Heart right ventricle (tissue), 16 donors: Measurements from ENCODE around the gene DNASE1L1. TPM values are rescaled to one million over a fixed set of nuclear protein-coding genes. Genes with fewer than 3 reads are reported as not detected.
"Not testable (repeated sequence)": the region's sequence is repeated elsewhere in the genome, so short reads cannot be mapped to it uniquely, and the experiment has no call there.

Experiments used
- ATAC-seq, 8 donors: fragments of 200-7000 bp; cut with Tn5 transposase; one replicate each; pipeline ENCODE4 v1.9.1; 2020; ENCODE audit warnings: mild to moderate bottlenecking in 8 of 8, moderate library complexity in 8 of 8, moderate number of reproducible peaks in 1 of 8
- DNase-seq, 2 donors: peaks; one replicate each; pipeline ENCODE4 v3.0.0-alpha.2; 2020
- H3K27ac ChIP-seq, 10 donors: fragments of 200-600 bp; sonication (generic) in 2 of 10; one replicate each; pipeline versions ENCODE4 v1.5.0 to v1.8.0; 2020 to 2022; ENCODE audit warnings: mild to moderate bottlenecking in 3 of 10
- H3K27me3 ChIP-seq, 7 donors: fragments of 200-600 bp; one replicate each; pipeline ENCODE4 v1.8.0; 2021 to 2022; ENCODE audit warnings: mild to moderate bottlenecking in 2 of 7
- H3K36me3 ChIP-seq, 9 donors: fragments of 200-600 bp; sonication (generic) in 1 of 9; one replicate each; pipeline versions ENCODE4 v1.5.0 to v1.8.0; 2020 to 2022; ENCODE audit warnings: mild to moderate bottlenecking in 2 of 9
- H3K4me1 ChIP-seq, 9 donors: fragments of 200-600 bp; sonication (generic) in 1 of 9; one replicate each; pipeline versions ENCODE4 v1.5.0 to v1.8.0; 2020 to 2022; ENCODE audit warnings: mild to moderate bottlenecking in 4 of 9
- H3K4me3 ChIP-seq, 10 donors: fragments of 200-600 bp; sonication (generic) in 2 of 10; one replicate each; pipeline versions ENCODE4 v1.5.0 to v1.8.0; 2020 to 2022; ENCODE audit warnings: mild to moderate bottlenecking in 7 of 10, moderate library complexity in 2 of 10
- H3K9me3 ChIP-seq, 11 donors: fragments of 200-600 bp in 10 of 11; sonication (generic) in 2 of 11; one replicate each; pipeline versions ENCODE4 v1.5.0 to v1.8.0; 2013 to 2022; ENCODE audit warnings: mild to moderate bottlenecking in 2 of 11, control low read depth in 1 of 11, moderate library complexity in 1 of 11
- WGBS, 2 donors: extraction: QIAGEN DNeasy Blood & Tissue Kit; methylation state at CpG; one replicate each; pipeline ENCODE4 v1.1.7; 2013; ENCODE audit warnings: inconsistent platforms in 1 of 2; 5-methylcytosine and 5-hydroxymethylcytosine counted together
- intact Hi-C, 10 donors: fragments of 100-400 bp; cut with DNase I; formaldehyde crosslinking; loops; one replicate each; pipeline versions ENCODE4 v1.11.1 to v1.14.2; 2022
- polyA plus RNA-seq, 2 donors: library from polyadenylated mRNA; stranded (reverse); fragments of 200-250 nt; gene quantifications; one replicate each; pipeline ENCODE4 v1.2.3, GENCODE V29; 2013
- total RNA-seq, 10 donors: library from RNA; stranded (reverse); fragmentation: NEBNext Ultra II Directional in 3 of 10; extraction: Animal tissue kit (Norgen Biotek cat#: 25700) in 3 of 10; gene quantifications; one replicate each; pipeline versions ENCODE4 v1.2.1 to v1.2.4, GENCODE V29; 2021 to 2023
- TF ChIP-seq, protein P1 (sequence below), 9 donors: fragments of 200-600 bp; sonication (generic) in 2 of 9; IDR thresholded peaks; one replicate each; pipeline versions ENCODE4 v1.5.0 to v1.8.0; 2021 to 2022; ENCODE audit warnings: antibody characterized with exemption in 9 of 9, mild to moderate bottlenecking in 5 of 9, moderate library complexity in 1 of 9
- donor health status: Arrhythmogenic right ventricular cardiomyopathy.
- donor health status: ischemic (EF 13 %, LVEDD 7.1; RV severe dilation, severe dysfunction).
- donor health status: healthy with polysubstance abuse.
- donor health status: DM: no; HTN: yes; CAD: no.
- donor health status: DM: no; HTN: no; CAD: no.
- donor health status: ischemic (EF 25% LVEDD 6.9; RV normal size, moderate dysfunction).
- donor health status: ischemic (EF 25% LVEDD 5.7; RV mildly dilated, moderate dysfunction).
- donor health status: healthy.
- donor health status: DM: yes; HTN: yes; CAD: no.
- donor health status: Ischemic cardiomyopathy.
- donor health status: ischemic (EF 35%, LVEDD 5.7; RV mildly dilated, moderate dysfunction).
- donor health status: nonischemic (EF 11% LVEDD 7.7; RV severe dilation, severe dysfunction).
- donor health status: DM: yes; HTN: yes; CAD: no.
- donor health status: PGD.
- donor health status: ischemic (EF 29% LVEDD 5.4; RV normal size, mild dysfunction).
- donor health status: nonischemic (EF 23%, LVEDD 6.1; RV moderate dilation, normal function).

Gene DNASE1L1
- total and polyA plus RNA-seq, 12 donors = 27.2 to 57.1 (median 46.9) TPM

DNA sequence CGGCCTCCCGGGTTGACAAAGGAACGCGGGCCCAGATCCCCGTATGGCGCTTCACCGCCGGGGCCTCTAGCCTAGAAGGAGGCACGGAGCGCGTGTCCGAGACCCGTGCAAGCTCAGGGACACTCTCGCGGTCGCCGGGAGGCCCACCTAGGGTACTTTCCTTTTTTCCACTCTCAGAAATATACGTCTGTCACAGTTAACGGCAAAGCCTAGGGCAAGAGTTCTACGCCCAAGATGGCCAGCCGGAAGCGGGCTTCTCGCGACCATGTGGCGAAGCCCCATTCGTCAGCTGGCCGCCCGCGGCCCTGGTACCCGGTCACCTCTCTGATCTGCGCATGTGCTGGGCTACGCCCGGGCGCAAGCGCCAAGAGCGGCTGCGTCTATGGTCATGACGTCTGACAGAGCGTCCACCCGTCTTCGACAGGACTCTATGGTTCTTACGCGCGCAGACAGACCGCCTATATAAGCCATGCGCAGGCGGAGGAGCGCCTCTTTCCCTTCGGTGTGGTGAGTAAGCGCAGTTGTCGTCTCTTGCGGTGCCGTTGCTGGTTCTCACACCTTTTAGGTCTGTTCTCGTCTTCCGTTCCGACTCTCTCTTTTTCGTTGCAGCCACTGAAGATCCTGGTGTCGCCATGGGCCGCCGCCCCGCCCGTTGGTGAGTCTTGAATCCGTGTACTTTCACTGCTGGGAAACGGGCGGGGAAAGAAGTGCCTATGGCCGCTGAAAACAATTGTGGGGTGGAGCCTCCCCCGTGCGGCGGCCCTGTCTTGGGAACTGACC is 11.0 kb downstream of the DNASE1L1 start, which contains the start of gene RPL10:
Gene RPL10, plus strand, starts transcription at position 490 of the 780 bp plus-strand sequence. Its CDS starts 143 bp downstream, at position 633.
- H3K4me3 ChIP-seq = peak within 1 kb of the TSS; percentile 66 to 97 (median 78)
- ATAC-seq (peak; percentile 88 to 97 (median 94)), DNase-seq (peak; percentile 93)
- WGBS, 2 donors = 0 to 1% methylated on average over 58 to 69 of the region's 69 CpGs
- H3K36me3 ChIP-seq = peaks cover 0 to 35% (median 12%) of the 10 kb centered on the region in 9 donors
- intact Hi-C loops = loop anchor here in 3 of 10 donors (5.0 to 10.0 kb wide), 3 partner anchors 117 to 1586 kb away; partner anchors contain the start of gene FAM3A (in 1 of the 3)
- peaks cover 0 to 10% (median 0%) of the 10 kb centered on the region in 11 donors for H3K9me3 ChIP-seq
- peak within 1 kb of the TSS; percentile 94 to 99 (median 98) for H3K27ac ChIP-seq
- TF ChIP-seq, protein P1, sequence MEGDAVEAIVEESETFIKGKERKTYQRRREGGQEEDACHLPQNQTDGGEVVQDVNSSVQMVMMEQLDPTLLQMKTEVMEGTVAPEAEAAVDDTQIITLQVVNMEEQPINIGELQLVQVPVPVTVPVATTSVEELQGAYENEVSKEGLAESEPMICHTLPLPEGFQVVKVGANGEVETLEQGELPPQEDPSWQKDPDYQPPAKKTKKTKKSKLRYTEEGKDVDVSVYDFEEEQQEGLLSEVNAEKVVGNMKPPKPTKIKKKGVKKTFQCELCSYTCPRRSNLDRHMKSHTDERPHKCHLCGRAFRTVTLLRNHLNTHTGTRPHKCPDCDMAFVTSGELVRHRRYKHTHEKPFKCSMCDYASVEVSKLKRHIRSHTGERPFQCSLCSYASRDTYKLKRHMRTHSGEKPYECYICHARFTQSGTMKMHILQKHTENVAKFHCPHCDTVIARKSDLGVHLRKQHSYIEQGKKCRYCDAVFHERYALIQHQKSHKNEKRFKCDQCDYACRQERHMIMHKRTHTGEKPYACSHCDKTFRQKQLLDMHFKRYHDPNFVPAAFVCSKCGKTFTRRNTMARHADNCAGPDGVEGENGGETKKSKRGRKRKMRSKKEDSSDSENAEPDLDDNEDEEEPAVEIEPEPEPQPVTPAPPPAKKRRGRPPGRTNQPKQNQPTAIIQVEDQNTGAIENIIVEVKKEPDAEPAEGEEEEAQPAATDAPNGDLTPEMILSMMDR (IDR thresholded peaks at IDR 0.05) = no peak
- peaks cover 0 to 23% (median 15%) of the 10 kb centered on the region in 9 donors for H3K4me1 ChIP-seq
- H3K27me3 ChIP-seq = no peaks in the 10 kb centered on the region

DNA sequence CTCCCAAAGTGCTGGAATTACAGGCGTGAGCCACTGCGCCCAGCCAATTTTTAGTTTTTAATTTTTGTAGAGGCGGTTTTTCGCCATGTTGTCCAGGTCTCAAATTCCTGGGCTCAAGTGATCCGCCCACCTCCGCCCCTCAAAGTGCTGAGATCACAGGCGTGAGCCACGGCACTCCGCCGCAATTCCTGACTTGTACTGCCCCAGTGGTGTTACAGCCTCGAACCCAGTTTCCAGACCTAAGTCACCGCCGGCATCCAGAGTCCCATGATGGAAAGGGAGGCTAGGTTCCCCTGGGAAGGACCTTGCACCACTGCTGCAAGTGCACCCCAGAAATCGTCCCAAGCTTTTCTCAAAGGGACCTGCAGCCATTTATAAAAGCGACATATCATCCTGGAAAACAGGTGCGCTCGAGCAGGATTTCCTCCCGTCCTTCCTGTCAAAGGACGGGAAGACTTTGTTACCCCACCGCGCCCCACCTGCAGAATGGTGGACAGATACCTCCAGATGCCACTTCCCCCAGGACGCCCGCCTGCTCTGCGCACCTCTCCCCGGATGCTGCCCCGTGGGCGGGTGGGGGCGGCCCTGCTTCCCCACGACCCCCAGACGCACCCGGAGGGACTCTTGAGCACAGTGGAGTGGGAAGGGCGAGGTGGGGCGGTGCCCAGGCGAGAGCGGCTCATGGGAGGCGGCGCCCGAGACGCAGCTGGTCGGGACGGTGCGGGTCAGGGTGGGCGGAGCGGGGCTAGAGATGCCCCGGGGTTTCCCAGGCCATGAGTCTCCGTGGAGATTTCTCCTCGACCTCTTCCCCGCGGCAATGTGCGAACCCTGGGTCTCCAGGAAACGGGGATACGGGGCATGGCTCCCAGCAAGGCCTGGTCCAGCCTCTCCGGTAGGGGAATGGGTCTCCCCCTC is 11.8 kb downstream of the DNASE1L1 start:
- ATAC-seq (peak; percentile 72 to 86 (median 84)), DNase-seq (peak; percentile 72 to 78)
- H3K9me3 ChIP-seq = peaks cover 0 to 10% (median 0%) of the 10 kb centered on the region in 11 donors
- no peaks in the 10 kb centered on the region for H3K27me3 ChIP-seq
- H3K36me3 ChIP-seq = peaks cover 0 to 31% (median 12%) of the 10 kb centered on the region in 9 donors
- 6% methylated on average over 24 to 51 of the region's 53 CpGs for WGBS, 2 donors
- H3K27ac ChIP-seq = peak overlapping the region; percentile 94 to 99 (median 98)
- H3K4me3 ChIP-seq = peak overlapping the region; percentile 44 to 97 (median 78)
- intact Hi-C loops = loop anchor here in 3 of 10 donors (5.0 to 10.0 kb wide), 3 partner anchors 118 to 1585 kb away; partner anchors contain the start of gene FAM3A (in 1 of the 3)
- peaks cover 0 to 23% (median 15%) of the 10 kb centered on the region in 9 donors for H3K4me1 ChIP-seq
- TF ChIP-seq, protein P1 (IDR thresholded peaks at IDR 0.05) = no peak

DNA sequence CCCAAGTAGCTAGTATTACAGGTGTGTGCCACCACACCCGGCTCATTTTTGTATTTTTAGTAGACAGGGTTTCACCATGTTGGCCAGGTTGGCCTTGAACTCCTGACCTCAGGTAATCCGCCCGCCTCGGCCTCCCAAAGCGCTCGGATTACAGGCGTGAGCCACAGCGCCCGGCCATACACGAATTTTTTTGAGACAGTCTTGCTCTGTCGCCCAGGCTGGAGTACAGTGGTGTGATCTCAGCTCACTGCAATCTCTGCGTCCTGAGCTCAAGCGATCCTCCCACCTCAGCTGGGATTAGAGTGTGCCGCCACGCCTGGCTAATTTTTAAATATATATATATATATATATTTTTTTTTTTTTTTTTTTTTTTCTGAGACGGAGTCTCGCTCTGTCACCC is 12.7 kb downstream of the DNASE1L1 start:
- intact Hi-C loops = loop anchor here in 3 of 10 donors (5.0 to 10.0 kb wide), 3 partner anchors 118 to 1584 kb away; partner anchors contain the start of gene FAM3A (in 1 of the 3)
- not testable (repeated sequence) for ATAC-seq, DNase-seq, H3K27me3 ChIP-seq
- WGBS, 2 donors = 93 to 96% methylated on average over 14 to 15 of the region's 17 CpGs
- Histone ChIP-seq H3K27ac (peak overlapping the region in 4 of 10 donors; percentile 97 to 99 (median 98)), H3K36me3 (peaks cover 0 to 26% (median 12%) of the 10 kb centered on the region in 9 donors), H3K4me3 (peak overlapping the region in 3 of 10 donors; percentile 72 to 97 (median 84)), H3K9me3 (peaks cover 0 to 10% (median 0%) of the 10 kb centered on the region in 11 donors), H3K4me1 (peaks cover 0 to 23% (median 15%) of the 10 kb centered on the region in 9 donors)

DNA sequence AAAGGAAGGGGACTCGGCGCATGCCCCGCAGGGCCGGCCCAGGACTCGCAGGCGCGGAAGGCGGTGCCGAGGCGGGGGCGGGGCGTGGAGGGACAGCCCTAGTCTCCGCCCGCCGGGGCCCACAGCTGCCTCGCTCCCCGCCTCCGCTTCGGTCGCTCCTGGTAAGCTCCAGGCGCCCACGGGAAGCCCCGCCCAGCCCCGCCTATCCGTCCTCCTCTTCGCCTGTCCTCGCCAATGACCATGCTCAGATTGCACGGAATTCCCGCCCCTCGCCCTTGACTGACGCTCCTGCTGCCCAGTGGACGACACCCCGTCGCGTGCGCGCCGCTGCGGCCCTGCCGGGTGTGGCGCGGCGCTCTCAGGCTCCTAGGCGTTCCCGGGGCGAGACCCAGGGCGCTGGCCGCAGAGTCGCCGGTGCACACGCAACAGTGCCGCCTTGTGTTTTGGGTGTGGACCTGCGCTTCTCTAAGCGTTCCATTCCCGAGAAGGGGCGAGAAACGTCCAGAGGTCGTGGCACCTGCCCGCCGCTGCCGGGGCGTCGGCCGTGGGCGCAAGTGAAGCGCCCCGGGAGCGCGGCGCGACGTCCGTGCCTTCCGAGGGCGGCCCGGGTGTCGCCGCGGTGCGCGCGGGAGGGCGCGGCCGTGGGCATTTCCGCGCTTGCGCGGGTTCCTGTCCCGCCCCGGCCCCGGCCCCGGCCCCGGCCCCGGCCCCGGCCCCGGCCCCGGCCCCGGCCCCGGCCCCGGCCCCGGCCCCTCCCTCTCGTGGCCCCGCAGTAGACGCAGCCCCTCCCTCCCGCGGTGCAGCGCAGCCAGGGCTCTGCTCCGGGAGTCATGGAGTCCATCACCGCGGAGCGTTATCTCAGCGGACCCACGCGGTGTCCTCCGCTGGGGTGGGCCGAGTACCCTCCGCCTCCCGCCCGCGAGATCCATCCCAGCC is 19.0 kb downstream of the DNASE1L1 start:
- intact Hi-C loops = loop anchor here in 1 of 10 donors (10.0 kb wide), 1 partner anchor 125 kb away; the partner anchor contains the start of gene FAM3A
- DNase-seq, H3K36me3 ChIP-seq, H3K9me3 ChIP-seq, H3K27me3 ChIP-seq, H3K4me1 ChIP-seq: not testable (repeated sequence)
- 0% methylated on average over 2 to 10 of the region's 121 CpGs for WGBS, 2 donors
- peak; percentile 82 to 93 (median 88) for ATAC-seq
- peak overlapping the region in 8 of 10 donors; percentile 53 to 82 (median 72) for H3K27ac ChIP-seq
- TF ChIP-seq, protein P1 (IDR thresholded peaks at IDR 0.05) = peak in 1 of 9 donors; percentile 17
- peak overlapping the region in 5 of 10 donors; percentile 12 to 42 (median 31) for H3K4me3 ChIP-seq

DNA sequence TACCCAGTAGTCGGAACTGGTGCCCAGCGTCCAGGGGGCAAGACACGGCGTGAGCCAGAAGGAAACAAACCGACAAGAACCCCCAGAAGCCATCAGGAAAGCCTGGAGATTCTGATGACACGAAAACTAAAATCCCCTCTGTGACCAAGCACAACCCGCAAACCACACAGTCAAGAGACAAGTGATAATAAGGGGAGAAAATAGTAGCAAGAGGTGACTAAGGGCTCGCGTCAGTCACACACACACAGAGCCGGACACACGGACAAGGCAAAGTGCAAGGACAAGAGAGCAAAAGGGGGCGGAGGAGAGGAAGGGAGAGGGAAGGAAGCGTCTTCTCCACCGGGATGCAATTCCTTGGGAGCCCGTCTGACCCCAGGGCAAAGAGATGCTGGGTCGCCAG is 20.4 kb downstream of the DNASE1L1 start:
- H3K4me3 ChIP-seq, intact Hi-C loops: not testable (repeated sequence)

DNA sequence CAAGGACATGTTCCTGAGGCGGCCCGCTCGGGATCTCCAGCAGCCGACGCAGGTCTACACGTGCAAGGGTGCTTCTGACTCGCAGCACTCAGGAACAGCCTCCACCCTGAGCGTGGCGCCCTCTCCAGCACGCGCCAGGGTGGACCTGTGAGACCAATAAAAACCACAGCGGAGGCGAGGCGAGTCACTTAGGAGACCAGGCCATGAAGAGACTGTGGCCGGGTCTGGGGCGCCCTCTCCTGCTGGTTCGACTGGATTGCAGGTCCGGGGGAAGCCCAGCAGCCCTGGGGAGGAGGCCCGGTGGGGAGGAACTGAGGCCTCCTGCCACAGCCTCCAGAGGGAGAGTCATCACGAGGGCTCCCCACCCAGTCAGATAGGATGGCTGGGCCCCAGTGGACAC is 21.0 kb downstream of the DNASE1L1 start:
- WGBS, 2 donors = no CpG with 5 or more reads among the region's 20 CpGs
- intact Hi-C loops, H3K27me3 ChIP-seq, H3K9me3 ChIP-seq, DNase-seq, H3K27ac ChIP-seq, H3K36me3 ChIP-seq, H3K4me3 ChIP-seq: not testable (repeated sequence)
- peaks cover 0 to 11% (median 4%) of the 10 kb centered on the region in 9 donors for H3K4me1 ChIP-seq
- peak; percentile 6 to 58 (median 35) for ATAC-seq

More for the DNA sequence above, 20.4 kb downstream of the DNASE1L1 start:
- peak in 5 of 8 donors; percentile 2 to 26 (median 11) for ATAC-seq
- H3K27me3 ChIP-seq, H3K27ac ChIP-seq, DNase-seq, H3K9me3 ChIP-seq, H3K36me3 ChIP-seq: not testable (repeated sequence)
- peaks cover 0 to 10% (median 4%) of the 10 kb centered on the region in 9 donors for H3K4me1 ChIP-seq
- no CpG with 5 or more reads among the region's 16 CpGs for WGBS, 2 donors
